Measurements from ENCODE around the gene KCNMB4.

DNA sequence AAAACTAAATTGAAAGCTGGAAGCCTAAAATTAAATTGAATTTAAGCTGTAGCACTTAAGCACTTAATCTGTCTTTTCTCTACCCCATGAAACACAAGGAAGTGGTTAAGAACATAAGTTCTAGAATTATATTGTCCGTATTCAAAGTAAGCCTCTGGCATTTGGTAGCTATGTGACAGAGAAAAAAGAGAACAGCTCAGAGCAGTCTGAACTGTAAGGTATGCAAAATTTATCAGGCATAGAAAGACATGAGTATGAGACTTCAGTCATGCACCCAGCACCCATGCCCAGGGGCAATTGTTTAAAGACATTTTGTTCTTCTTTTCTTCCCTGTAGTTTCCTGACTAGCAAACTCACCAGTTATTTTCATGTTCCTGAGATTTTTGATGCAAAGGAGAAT lies 116.7 kb downstream of the KCNMB4 start:
- TF ChIP-seq, protein P1, sequence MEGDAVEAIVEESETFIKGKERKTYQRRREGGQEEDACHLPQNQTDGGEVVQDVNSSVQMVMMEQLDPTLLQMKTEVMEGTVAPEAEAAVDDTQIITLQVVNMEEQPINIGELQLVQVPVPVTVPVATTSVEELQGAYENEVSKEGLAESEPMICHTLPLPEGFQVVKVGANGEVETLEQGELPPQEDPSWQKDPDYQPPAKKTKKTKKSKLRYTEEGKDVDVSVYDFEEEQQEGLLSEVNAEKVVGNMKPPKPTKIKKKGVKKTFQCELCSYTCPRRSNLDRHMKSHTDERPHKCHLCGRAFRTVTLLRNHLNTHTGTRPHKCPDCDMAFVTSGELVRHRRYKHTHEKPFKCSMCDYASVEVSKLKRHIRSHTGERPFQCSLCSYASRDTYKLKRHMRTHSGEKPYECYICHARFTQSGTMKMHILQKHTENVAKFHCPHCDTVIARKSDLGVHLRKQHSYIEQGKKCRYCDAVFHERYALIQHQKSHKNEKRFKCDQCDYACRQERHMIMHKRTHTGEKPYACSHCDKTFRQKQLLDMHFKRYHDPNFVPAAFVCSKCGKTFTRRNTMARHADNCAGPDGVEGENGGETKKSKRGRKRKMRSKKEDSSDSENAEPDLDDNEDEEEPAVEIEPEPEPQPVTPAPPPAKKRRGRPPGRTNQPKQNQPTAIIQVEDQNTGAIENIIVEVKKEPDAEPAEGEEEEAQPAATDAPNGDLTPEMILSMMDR (conservative IDR thresholded peaks at IDR 0.05; ENCODE audit: low read depth, low read length): no peak
- TF ChIP-seq EZH2 (IDR thresholded peaks at IDR 0.05; ENCODE audit: low read length, unreplicated experiment): no peak

Data from PC-3 (cell line).